Osteocyte (in vitro differentiated cells): ENCODE results near the gene ALOX15. TPM values are rescaled to one million over a fixed set of nuclear protein-coding genes. Genes with fewer than 3 reads are reported as not detected.
"Not testable (repeated sequence)": the region's sequence is repeated elsewhere in the genome, so short reads cannot be mapped to it uniquely, and the experiment has no call there.

Source experiments
- DNase-seq: peaks from one replicate; pipeline ENCODE4 v3.0.0; 2021; ENCODE audit warnings: mixed read lengths; ENCODE audit not compliant: unreplicated experiment; ENCODE audit errors: extremely low spot score
- H3K27ac Mint-ChIP-seq: one replicate; pipeline ENCODE4 v1.8.0; 2021; ENCODE audit warnings: mild to moderate bottlenecking, mixed read lengths; ENCODE audit not compliant: unreplicated experiment
- H3K27me3 Mint-ChIP-seq: one replicate; pipeline ENCODE4 v1.8.0; 2021; ENCODE audit warnings: mixed read lengths; ENCODE audit not compliant: unreplicated experiment
- H3K36me3 Mint-ChIP-seq: one replicate; pipeline ENCODE4 v1.8.0; 2021; ENCODE audit warnings: mixed read lengths; ENCODE audit not compliant: unreplicated experiment
- H3K4me1 Mint-ChIP-seq: one replicate; pipeline ENCODE4 v1.8.0; 2021; ENCODE audit warnings: mixed read lengths; ENCODE audit not compliant: unreplicated experiment
- H3K4me3 Mint-ChIP-seq: one replicate; pipeline ENCODE4 v1.8.0; 2021; ENCODE audit warnings: mild to moderate bottlenecking, moderate library complexity, mixed read lengths; ENCODE audit not compliant: unreplicated experiment
- H3K9me3 Mint-ChIP-seq: one replicate; pipeline ENCODE4 v1.8.0; 2021; ENCODE audit warnings: mixed read lengths; ENCODE audit not compliant: unreplicated experiment
- CTCF ChIP-seq: fragments of 200-600 bp; sonication (generic); IDR thresholded peaks from 2 replicates; pipeline ENCODE4 v1.5.0; 2021; ENCODE audit warnings: antibody characterized with exemption, mild to moderate bottlenecking, moderate library complexity
- total RNA-seq: library from RNA; stranded (reverse); gene quantifications from 2 replicates; pipeline ENCODE4 v1.2.1, GENCODE V29; 2021

The ALOX15 gene
- total RNA-seq, 1 donor from 2014 or later: not detected

- peaks cover 5% of the 10 kb centered on the region for H3K27me3 Mint-ChIP-seq
- no peak overlapping the region for H3K27ac Mint-ChIP-seq
- no peaks in the 10 kb centered on the region for H3K4me1 Mint-ChIP-seq
- no peaks in the 10 kb centered on the region for H3K9me3 Mint-ChIP-seq
- H3K36me3 Mint-ChIP-seq: peaks cover 2% of the 10 kb centered on the region
- no peak overlapping the region for H3K4me3 Mint-ChIP-seq
- no peak for TF ChIP-seq CTCF
- DNase-seq: no peak
These were observed 23.5 kb upstream of the ALOX15 start for GRCh38 chr17:4665027-4665426.

GRCh38 chr17:4664230-4664629 is 22.8 kb upstream of the ALOX15 start:
- DNase-seq: no peak
- H3K27ac Mint-ChIP-seq: no peak overlapping the region
- H3K36me3 Mint-ChIP-seq: no peaks in the 10 kb centered on the region
- no peaks in the 10 kb centered on the region for H3K4me1 Mint-ChIP-seq
- TF ChIP-seq CTCF: no peak
- H3K27me3 Mint-ChIP-seq: peaks cover 5% of the 10 kb centered on the region
- H3K4me3 Mint-ChIP-seq: no peak overlapping the region
- H3K9me3 Mint-ChIP-seq: no peaks in the 10 kb centered on the region

- Mint-ChIP-seq H3K9me3 (no peaks in the 10 kb centered on the region), H3K27ac (no peak overlapping the region), H3K36me3 (no peaks in the 10 kb centered on the region), H3K4me3 (no peak overlapping the region), H3K27me3 (peaks cover 5% of the 10 kb centered on the region), H3K4me1 (no peaks in the 10 kb centered on the region)
- DNase-seq: no peak
- TF ChIP-seq CTCF: no peak
These were observed 22.2 kb upstream of the ALOX15 start for GRCh38 chr17:4663711-4664110.

- H3K36me3 Mint-ChIP-seq: no peaks in the 10 kb centered on the region
- no peaks in the 10 kb centered on the region for H3K4me1 Mint-ChIP-seq
- peaks cover 5% of the 10 kb centered on the region for H3K27me3 Mint-ChIP-seq
- no peak for TF ChIP-seq CTCF
- no peak for DNase-seq
- no peak overlapping the region for H3K4me3 Mint-ChIP-seq
- no peak overlapping the region for H3K27ac Mint-ChIP-seq
- no peaks in the 10 kb centered on the region for H3K9me3 Mint-ChIP-seq
These were observed 17.2 kb upstream of the ALOX15 start for GRCh38 chr17:4658478-4659305.

- no peak overlapping the region for H3K27ac Mint-ChIP-seq
- no peaks in the 10 kb centered on the region for H3K9me3 Mint-ChIP-seq
- H3K27me3 Mint-ChIP-seq: peaks cover 12% of the 10 kb centered on the region
- no peaks in the 10 kb centered on the region for H3K4me1 Mint-ChIP-seq
- no peaks in the 10 kb centered on the region for H3K36me3 Mint-ChIP-seq
- TF ChIP-seq CTCF: no peak
- H3K4me3 Mint-ChIP-seq: no peak overlapping the region
- no peak for DNase-seq
These were observed 16.2 kb upstream of the ALOX15 start for GRCh38 chr17:4657678-4658077.

GRCh38 chr17:4655933-4656332 is 14.5 kb upstream of the ALOX15 start:
- not testable (repeated sequence) for H3K4me3 Mint-ChIP-seq, H3K36me3 Mint-ChIP-seq, H3K9me3 Mint-ChIP-seq, H3K27ac Mint-ChIP-seq, DNase-seq, H3K4me1 Mint-ChIP-seq
- H3K27me3 Mint-ChIP-seq: peaks cover 14% of the 10 kb centered on the region
